Smooth muscle cell of the brain vasculature (primary cell): ENCODE results near the gene CCDC120.

ENCODE experiments used
- DNase-seq: peaks from one replicate; pipeline ENCODE4 v3.0.0-alpha.2; 2012; ENCODE audit warnings: low read depth, low spot score

CCDC120 gene

DNA sequence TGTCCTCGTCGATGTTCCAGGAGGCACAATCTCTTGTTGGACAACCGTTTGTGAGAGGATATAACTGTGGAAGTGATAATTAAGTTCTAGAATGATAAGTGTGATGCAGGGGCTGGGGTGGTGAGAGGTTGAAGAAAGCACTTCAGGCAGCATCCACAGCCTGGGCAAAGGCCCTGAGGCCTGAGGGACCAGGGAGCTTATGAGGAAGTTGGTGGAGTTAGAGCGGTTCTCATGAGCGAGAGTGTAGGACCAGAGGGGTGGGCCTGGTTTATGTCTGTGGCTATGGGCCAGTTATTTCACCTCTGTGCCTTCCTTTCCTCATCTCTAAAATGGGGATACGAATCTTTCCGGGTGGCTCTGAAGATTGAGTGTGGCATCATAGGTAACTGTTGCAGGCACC is 2.7 kb downstream of the CCDC120 start:
- DNase-seq: no peak

DNA sequence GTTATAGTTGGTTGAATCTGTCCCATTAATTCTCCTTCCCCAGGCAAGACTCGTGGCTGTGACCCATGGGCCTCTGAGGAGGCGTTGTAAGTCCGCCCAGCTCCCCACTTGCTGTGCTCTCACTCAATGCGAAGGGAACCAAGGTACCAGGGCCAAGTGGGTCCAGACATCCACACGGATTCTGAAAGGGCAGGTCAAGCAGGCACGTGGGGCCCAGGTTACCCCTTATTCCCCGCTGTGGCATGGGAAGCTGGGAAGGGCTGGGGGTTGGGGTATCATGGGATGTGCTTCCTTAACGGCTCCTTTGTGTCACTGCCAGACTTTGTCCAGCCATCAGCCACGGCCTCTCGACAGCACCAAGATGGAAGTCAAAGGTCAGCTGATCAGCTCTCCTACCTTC is 3.1 kb downstream of the CCDC120 start:
- no peak for DNase-seq

DNA sequence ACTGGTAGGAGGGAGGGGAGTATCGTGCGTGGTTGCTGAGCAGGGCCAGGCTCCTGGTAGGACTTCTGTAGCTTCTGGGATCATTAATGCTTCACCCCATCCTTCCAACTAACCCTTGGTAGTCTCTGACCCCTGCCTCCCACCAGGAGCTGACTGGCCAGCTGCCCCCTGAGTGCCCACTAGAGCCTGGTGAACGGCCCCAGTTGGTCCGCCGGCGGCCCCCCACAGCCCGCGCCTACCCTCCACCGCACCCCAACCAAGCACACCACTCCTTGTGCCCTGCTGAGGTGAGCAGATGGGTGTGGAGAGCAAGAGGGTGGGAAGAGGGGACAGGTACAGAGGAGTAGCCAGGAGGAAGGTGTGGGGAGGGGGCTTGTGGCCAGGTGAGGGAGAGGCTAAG is 4.9 kb downstream of the CCDC120 start:
- DNase-seq: no peak

- no peak for DNase-seq
Measured at GRCh38 chrX:49064303-49064702, 5.5 kb downstream of the CCDC120 start.

GRCh38 chrX:49064735-49065134 is 5.9 kb downstream of the CCDC120 start:
- DNase-seq: no peak

DNA sequence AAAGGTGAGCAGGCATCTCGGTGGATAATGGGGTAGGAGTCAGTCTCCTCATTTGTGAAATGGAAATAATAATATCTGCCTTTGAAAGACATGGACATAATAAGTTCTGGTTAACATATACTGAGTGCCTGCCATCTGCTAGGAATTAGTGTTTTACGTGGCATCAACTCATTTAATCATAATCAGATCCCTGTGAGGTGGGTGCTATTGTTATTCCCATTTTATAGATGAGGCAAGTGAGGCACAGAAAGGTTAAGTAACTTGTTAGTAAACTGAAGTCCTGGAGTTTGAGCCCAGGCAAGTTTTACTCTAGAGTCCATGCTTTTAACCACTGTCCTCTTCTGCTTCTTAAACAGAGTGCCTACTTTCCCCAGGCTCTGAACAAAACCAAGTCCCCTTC is 7.5 kb downstream of the CCDC120 start:
- DNase-seq: no peak

GRCh38 chrX:49066690-49067089 is 7.9 kb downstream of the CCDC120 start:
- no peak for DNase-seq

- no peak for DNase-seq
Measured at GRCh38 chrX:49067285-49068120, 8.7 kb downstream of the CCDC120 start.

GRCh38 chrX:49069038-49069437 is 10.2 kb downstream of the CCDC120 start:
- no peak for DNase-seq

DNA sequence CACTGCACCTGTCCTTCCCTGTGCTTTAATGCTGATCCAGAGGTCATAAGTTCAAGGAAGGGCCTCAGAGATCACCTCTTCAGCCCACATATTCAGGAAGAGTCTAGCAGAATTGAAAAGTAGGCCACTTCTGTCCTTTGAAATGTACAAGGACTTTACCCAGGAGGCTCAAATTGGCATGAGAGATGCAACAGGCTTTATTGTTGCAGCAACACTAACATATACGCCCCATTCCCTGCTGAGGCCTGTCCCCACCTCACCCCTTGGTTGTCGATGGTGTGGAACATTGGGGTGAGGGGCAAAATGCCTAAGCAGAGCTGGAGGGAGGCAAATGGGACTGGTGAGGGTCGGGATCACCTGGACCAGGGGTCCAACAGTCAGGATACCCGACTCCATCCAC is 12.2 kb downstream of the CCDC120 start:
- DNase-seq: no peak

GRCh38 chrX:49071877-49072711 is 13.3 kb downstream of the CCDC120 start:
- no peak for DNase-seq

- DNase-seq: no peak
Measured at GRCh38 chrX:49072712-49073095, 13.9 kb downstream of the CCDC120 start.

- peak; percentile 77 for DNase-seq
Measured at GRCh38 chrX:49073601-49074575, 15.1 kb downstream of the CCDC120 start, which contains the start of gene PRAF2. Gene PRAF2, minus strand, starts transcription at chrX:49074002. Its CDS starts 15 bp downstream, at chrX:49073987.

- DNase-seq: no peak
Measured at GRCh38 chrX:49075347-49075746, 16.5 kb downstream of the CCDC120 start.

- no peak for DNase-seq
Measured at GRCh38 chrX:49077941-49078340, 19.1 kb downstream of the CCDC120 start.

GRCh38 chrX:49079489-49080428 is 21.0 kb downstream of the CCDC120 start, which contains the start of gene WDR45:
Gene WDR45, minus strand, starts transcription at chrX:49079887. Its CDS starts 1,792 bp downstream, at chrX:49078095.
- DNase-seq: no peak

DNA sequence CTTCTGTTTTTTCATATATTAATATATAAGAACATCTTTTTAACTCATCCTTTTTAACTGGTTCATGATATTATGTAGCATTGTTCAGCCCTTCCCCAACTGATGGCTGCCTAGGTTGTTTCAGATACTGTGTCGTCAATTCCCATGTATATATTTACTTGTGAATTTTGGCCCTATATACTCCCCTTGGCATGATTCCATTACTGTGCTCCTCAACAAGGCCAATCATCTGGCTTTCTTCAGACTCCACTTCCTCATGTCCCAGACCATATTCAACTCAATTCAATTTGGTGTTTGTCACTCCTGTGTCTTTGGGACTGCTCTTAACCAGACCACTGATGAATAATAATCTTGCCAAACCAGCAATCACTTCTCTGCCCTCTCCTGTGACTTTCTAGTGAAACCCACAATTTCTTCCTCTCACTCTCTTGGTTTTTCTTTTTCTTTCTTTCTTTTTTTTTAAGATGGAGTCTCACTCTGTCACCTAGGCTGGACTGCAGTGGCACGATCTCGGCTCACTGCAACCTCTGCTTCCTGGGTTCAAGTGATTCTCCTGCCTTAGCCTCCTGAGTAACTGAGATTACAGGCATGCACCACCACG is 23.6 kb downstream of the CCDC120 start:
- no peak for DNase-seq

GRCh38 chrX:49089553-49089952 is 30.8 kb downstream of the CCDC120 start:
- DNase-seq: no peak

- no peak for DNase-seq
Measured at GRCh38 chrX:49096419-49096818, 37.6 kb downstream of the CCDC120 start.
